GM18907 (cell line): ENCODE results near the gene CYP11A1.

ENCODE experiments used
- ATAC-seq: cut with Tn5 transposase; IDR thresholded peaks from one replicate; pipeline ENCODE4 v1.9.1; 2021; ENCODE audit warnings: mild to moderate bottlenecking, moderate library complexity; ENCODE audit not compliant: unreplicated experiment

Gene CYP11A1

DNA sequence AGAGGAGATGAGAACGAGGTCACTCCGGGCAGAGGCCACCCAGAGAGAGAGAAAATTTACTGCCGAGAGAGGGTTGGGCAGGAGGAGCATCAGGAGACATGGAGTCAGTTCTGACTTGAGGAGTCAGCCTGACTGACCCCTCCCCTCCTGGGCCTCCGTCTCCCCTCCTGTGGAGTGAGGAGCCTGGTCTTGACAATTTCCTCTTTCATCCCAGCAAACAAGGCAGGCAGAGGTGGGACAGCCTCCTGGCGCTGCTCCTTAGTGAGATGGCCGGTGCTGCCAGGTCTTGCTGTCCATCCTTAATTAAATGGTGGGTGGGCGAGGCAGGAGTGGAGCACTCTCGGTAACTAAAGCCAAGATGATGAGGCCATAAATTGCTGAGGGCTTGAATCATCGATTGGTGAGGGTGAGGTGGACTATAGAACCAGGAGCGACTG lies 60.6 kb downstream of the CYP11A1 start:
- no peak for ATAC-seq

DNA sequence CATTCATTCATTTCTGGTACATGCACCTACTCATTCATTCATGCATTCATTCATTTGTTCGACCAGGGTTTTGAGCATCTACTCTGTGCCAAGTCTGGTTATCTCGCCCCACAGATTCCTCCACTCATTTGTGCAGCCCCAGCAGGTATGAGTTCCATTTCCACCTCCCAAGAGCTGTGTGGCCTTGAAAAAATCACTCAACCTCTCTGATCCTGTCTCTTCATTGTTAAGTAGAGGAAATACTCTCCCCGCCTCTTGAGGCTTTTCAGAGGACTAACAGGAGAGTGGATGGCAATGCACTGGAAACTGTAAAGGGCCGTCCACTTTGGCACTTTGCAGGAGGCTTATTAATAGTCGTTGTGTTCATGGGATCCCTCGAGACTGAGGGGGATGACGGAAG lies 61.8 kb downstream of the CYP11A1 start:
- ATAC-seq = no peak

DNA sequence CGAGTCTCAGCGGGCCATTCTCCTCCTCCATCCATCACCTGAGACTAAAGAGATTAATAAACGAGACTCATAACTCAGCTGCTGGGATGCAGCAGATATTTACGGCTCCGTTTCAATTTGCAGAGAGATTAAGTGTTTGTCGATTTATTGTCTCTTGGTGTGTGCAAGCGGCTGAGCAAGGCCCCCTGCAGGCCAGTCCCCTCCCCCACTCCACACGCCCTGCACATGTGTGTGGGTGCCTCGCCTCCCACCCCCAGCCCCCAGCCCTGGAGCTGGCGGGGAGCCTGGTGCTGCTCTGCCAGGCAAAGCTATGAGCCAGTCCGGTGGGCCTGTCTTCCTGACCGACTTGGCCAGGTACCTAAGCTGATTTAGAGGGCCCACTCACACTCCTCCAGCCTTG lies 63.0 kb downstream of the CYP11A1 start:
- ATAC-seq = no peak

DNA sequence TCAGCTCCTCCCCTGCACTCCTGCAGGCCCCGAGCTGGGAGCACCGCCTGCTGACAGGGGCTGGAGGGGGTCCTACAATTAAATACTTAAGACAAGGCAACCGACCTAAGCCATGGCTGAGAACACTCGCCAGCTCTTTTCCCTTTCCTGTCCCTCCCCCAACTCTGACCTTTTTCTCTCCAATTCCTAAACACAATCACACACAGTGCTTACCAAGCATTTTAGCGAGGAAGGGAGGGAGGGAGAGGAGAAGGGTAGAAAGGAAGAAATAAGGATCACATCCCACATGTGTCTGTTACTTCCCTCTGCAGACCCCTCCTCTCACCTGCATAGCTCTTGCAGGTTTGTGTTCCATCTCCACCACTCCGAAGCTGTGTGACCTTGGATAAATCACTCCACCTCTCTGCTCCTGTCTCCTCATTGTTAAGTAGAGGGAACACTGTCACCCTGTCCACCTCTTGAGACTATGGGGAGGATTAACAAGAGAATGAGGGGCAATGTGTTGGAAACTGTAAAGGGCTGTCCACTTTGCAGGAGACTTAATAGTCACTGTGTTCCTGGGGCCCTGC lies 63.6 kb downstream of the CYP11A1 start:
- no peak for ATAC-seq

DNA sequence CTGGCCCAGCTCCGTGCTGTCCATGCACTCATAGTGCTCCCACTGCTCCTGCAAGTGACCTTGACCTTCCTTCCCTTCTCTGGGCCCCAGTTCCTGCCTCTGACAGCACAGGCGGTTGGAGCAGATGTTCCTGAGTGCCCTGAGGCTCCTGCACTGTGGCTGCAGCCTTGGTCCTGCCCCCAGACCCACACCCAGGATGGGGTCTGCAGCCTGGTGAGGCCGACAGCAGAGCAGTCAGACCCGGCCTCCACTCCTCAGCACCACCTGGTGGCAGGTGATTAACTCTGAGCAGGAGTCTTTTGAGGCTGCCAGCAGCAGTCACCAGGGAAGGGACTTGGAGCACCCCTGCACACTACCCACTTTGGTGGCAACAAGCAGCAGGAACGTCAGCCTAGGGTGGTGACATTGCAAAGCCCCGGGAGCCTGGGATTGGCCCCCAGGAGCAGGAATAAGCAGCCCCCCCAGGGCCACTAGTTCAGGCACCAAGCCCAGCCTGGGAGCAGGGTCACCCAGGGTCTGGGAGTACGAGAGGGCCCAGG lies 64.6 kb downstream of the CYP11A1 start:
- no peak for ATAC-seq

DNA sequence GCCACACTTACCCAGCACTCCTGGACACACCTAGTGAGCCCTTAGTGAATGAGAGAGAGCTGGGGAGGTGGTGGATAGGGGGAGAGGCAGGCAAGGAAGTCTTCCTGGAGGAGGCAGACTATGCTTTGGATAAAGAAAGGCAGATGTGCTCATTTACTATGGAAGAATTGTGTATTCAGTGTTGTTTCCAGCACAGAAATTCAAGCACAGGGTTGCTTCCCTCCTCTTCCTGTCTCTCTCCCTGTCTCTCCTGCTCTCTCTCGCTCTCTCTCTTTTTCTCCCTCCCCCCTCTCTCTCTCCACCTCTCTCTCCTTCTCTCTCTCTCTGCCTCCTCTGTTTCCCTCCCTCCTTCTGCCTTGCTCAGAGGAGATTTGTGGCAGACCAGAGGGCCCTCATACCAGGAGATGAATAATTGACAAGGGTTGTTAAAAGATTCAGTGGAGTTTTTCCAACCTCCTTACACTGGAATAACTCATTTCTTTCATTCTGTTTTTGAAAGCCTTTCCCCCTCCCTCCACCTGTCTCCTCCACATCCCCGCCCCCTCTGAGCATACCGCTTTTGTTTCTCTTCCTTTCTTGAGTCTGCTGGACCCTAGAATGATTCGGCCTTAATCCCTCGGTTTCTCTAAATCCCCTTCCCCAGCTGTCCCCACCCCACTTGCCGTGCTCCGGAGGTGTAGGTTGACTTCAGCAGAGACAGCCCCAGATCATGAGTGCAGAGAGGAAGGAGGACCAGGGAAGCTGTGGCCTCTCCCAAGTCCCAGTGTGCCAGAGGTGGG lies 65.7 kb downstream of the CYP11A1 start:
- ATAC-seq = no peak

DNA sequence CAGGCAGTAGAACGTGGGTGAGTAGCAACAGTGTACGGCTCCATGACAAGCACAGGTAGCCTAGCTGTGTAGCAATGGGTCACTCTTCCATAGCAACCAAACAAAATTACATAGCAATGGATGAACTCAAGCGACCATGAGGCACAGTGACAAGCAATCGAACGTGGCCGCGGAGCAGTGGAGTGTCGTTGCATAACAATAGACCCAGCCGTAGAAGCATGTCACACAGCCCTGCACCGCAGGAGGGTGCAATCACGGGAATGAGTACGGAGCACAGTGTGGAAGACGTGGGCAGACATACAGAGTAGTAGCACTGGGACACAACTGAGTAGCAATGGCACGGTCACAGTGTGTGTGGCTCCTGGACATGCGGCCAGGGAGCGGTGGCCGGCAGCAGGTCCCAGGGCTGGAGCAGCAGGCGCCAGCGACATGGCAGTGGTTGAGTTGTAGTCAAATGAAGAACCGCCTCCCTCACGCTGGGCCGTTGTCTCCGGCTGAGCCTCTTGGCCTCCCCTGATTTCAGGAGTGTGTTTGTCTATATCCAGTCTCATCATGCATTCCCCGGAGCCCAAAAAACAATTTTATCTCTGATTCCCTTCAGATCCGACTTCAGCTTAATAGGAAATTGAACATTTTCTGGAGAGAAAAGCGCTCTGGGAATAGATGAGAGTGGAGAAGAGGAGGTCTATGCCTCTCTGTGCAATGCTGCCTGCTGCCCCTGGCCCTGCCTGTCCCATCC lies 67.2 kb downstream of the CYP11A1 start:
- ATAC-seq = no peak

DNA sequence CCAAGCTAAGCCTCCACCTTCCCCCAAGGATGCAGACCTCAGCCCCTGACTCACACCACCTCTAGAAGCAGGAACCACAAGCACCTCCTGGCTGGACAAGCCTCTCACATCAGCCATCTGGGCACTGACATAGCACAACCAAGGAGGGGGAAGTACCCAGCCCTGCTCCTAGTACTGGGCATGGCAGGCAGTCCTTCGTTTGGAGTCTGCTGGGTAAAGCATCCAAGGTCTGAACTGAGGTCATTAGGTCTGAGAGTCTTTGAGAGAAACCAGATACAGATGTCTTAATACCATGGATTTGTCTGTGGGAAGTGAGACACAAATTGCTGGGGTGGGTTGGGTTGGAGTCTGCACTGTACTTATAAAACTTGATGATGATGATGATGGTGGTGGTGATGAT lies 69.6 kb downstream of the CYP11A1 start:
- no peak for ATAC-seq

DNA sequence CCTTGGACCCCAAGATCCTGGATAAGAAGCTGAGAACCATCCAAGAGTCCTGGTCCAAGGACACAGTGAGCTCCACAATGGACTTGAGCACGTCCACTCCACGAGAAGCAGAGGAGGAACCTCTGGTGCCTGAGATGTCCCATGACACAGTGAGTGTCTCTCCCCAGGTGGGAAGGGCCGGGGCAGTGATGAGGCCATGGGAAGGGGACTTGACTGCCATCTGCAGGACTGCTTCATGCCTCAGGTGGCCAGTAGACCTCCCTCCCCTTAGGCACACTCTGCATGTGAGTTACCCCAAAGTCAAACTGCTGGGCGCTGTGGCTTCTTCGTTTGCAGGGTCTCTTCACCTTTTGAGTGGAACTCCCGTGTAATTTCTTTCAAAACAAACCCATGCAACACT lies 71.6 kb downstream of the CYP11A1 start:
- no peak for ATAC-seq

DNA sequence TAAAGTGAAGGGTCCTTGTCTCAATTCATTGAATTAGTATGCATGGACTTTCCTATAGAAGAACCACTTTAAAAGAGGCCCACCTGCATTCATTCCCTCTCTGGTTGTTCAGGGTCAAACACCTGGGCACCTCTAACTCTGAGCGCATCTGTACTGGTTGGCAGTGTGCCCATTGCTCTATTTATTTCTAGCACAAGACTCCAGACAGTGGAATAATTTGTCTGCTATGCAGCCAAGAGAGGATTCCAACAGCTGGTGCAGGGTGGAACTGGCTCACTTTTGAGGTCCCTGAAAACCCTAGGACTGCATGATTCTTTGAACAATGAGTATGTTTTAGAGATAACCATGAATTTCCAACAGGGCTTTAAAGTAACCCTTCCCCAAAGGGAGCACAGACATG lies 73.4 kb downstream of the CYP11A1 start:
- ATAC-seq = no peak

DNA sequence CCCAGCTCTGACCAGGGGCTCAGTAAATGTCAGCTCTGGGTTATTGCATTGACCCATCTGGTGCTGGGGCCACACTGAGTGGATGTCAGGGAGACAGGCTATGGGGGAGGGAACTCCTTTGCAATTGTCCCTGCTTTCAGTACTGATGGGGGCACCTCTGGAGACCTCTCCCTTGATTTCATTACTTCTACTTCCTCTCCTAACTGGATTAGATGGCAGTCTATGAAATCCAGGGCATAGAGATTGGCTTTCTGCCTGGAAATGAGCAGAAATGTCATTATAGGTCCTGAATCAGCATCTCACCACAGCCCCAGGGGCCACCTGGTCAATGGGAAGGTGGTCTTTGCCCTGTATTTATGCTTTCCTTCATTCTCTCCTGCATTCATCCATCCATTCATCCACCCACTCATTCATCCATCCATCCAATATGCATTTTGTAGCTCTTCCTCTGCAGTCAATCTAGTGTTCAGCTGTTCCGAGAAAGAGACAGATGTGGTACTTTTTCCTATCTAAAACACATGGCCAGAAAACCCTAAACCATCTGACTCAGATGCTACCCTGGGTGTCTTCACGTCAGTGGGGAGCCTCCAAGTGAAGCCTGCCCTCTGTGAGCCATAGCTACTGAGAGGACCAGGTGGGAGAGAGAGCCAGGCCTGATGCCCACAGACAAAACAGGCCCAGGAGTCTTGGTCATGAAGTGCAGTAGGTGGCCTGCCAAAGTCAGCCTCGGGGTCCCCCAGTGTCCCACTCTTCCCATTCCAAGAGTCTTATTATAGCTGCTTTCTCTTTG lies 74.2 kb downstream of the CYP11A1 start:
- ATAC-seq = no peak

DNA sequence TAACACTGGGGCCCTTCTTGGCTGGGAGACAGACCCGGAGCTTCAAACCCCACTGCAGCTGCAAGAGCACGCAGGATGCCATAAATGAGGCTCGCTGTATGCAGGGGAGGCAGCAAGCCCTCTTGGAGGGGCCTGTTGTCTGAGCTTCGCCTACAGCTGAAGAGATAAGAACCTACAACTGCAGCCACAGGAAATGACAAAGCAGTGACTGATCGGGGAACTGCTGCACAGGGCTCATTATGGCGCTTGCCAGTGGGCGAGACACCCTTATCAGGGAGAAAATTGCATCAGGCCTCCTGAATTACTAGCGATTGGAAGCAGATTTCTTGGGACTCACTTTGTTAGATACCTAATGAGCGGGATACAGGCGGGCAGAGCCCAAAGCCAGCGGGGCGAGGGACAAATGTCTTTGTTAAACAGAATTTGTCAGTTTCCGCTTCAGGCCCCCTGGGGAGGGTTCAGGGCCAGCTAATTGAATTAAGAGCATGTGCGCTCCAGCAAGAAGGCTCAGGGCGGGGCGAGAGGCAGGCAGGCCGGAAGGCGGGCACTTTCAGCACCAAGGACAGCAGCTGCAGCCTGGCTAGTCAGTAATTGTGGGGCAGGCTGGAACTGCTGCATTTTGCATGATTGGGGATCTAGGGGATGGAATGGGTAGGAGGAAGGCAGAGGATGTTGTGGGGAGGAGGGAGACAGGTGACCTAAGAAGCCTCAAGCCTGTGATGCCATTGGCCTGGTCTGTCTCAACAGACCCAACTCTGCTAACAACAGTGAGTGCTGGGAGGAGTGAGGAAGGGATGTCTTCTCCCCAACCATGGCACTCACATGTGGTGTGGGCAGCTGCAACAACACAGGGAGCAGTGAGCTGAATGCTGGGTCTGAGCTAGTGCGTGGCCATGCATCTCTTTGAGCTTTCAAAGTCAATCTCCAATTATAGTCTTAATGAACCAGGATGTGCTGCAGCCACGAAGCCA lies 76.1 kb downstream of the CYP11A1 start:
- peak; percentile 52 for ATAC-seq

DNA sequence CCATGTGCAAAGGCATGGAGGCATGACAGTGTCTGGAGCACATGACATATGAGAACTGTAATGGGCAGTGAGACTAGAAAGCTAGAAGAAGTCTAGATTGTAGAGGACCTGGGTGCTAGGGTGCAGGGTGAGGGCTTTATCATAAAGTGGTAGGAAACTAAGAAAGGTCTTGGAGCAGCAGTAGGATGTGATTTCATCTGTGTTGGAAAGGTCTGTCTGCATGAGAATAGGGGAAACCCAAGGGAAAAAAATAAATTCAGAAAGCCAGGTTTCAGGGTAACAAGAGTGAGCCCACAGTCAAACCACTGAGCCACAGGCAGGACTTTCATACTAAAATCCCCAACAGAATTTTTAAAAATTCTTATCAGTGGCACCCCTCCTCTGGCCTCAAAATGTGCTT lies 76.8 kb downstream of the CYP11A1 start:
- ATAC-seq = no peak

DNA sequence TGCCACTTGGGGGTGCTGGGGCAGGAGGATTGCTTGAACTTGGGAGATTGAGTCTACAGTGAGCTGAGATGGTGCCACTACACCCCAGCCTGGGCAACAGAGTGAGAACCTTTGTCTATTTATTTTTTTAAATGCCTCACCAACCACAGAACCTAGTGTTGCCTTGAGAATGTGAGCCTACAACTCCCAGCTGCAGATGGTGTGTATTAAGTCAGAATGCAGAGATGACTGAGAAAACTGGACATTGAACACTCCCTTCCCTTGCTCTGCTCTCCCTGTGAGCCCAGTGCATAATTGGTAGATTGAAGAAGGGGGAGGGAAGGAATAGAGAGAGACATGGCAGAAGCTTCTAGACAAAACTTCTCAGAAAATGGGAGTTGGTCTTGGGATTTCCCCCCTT lies 77.8 kb downstream of the CYP11A1 start:
- ATAC-seq = no peak
